HepG2 (cell line): ENCODE measurements around the gene CHKA. TPM values are rescaled to one million over a fixed set of nuclear protein-coding genes. Genes with fewer than 3 reads are reported as not detected.

ENCODE experiments used
- CSRNP2 ChIP-seq: sonication (generic); formaldehyde crosslinking; conservative IDR thresholded peaks from 2 replicates; pipeline ENCODE4 v1.8.0; 2022; ENCODE audit warnings: low read depth, missing genetic modification reagents
- DPF2 ChIP-seq: sonication (generic); formaldehyde crosslinking; IDR thresholded peaks from 2 replicates; pipeline ENCODE4 v1.4.0; 2020; ENCODE audit warnings: mild to moderate bottlenecking, low read depth, missing genetic modification reagents, borderline replicate concordance
- ETV6 ChIP-seq: sonication (generic); formaldehyde crosslinking; conservative IDR thresholded peaks from 2 replicates; pipeline ENCODE4 v1.4.0; 2020; ENCODE audit warnings: missing genetic modification reagents
- HNF1A ChIP-seq, 2 experiments: sonication (generic) in 1 of 2; formaldehyde crosslinking in 1 of 2; IDR thresholded peaks; 2 replicates each; pipeline versions ENCODE4 v1.4.0 to v1.6.1; 2016 to 2020; ENCODE audit warnings: borderline replicate concordance in 1 of 2, low read depth in 1 of 2, mild to moderate bottlenecking in 1 of 2, missing genetic modification reagents in 1 of 2
- HOXA3 ChIP-seq: sonication (generic); formaldehyde crosslinking; IDR thresholded peaks from 2 replicates; pipeline ENCODE4 v1.5.0; 2020; ENCODE audit warnings: missing genetic modification reagents
- NKX3-1 ChIP-seq: sonication (generic); formaldehyde crosslinking; IDR thresholded peaks from 2 replicates; pipeline ENCODE4 v1.5.0; 2020; ENCODE audit warnings: missing genetic modification reagents
- NPAS2 ChIP-seq: sonication (generic); formaldehyde crosslinking; IDR thresholded peaks from 2 replicates; pipeline ENCODE4 v1.8.0; 2022; ENCODE audit warnings: mild to moderate bottlenecking, missing genetic modification reagents, borderline replicate concordance
- NR3C1 ChIP-seq: sonication (generic); formaldehyde crosslinking; IDR thresholded peaks from 2 replicates; pipeline ENCODE4 v1.4.0; 2020; ENCODE audit warnings: missing genetic modification reagents
- PRDM10 ChIP-seq: sonication (generic); formaldehyde crosslinking; IDR thresholded peaks from 2 replicates; pipeline ENCODE4 v1.4.0; 2020; ENCODE audit warnings: low read depth, missing genetic modification reagents
- RBFOX2 ChIP-seq: fragments of 200-400 bp; formaldehyde crosslinking; IDR thresholded peaks from 2 replicates; pipeline ENCODE4 v1.6.1; 2017; ENCODE audit warnings: low read depth, mild to moderate bottlenecking, low read length
- RFX3 ChIP-seq: IDR thresholded peaks from 2 replicates; pipeline ENCODE4 v1.6.1; 2016; ENCODE audit warnings: missing biosample characterization, missing genetic modification reagents
- SIN3A ChIP-seq: IDR thresholded peaks from 2 replicates; pipeline ENCODE4 v1.6.1; 2011; ENCODE audit warnings: low read depth, mild to moderate bottlenecking, control low read depth, low read length, borderline replicate concordance
- ZNF329 ChIP-seq: sonication (generic); formaldehyde crosslinking; IDR thresholded peaks from 2 replicates; pipeline ENCODE4 v1.9.0; 2021; ENCODE audit warnings: low read depth, mild to moderate bottlenecking, missing genetic modification reagents
- ZNF556 ChIP-seq: sonication (generic); formaldehyde crosslinking; IDR thresholded peaks from 2 replicates; pipeline ENCODE4 v1.4.0; 2020; ENCODE audit warnings: mild to moderate bottlenecking, missing genetic modification reagents, borderline replicate concordance
- ZNF740 ChIP-seq: sonication (generic); formaldehyde crosslinking; IDR thresholded peaks from 2 replicates; pipeline ENCODE4 v1.4.0; 2020; ENCODE audit warnings: missing genetic modification reagents
- ZNF780A ChIP-seq: sonication (generic); formaldehyde crosslinking; IDR thresholded peaks from 2 replicates; pipeline ENCODE4 v1.8.0; 2022; ENCODE audit warnings: mild to moderate bottlenecking, missing genetic modification reagents, moderate library complexity
- ZUFSP ChIP-seq: sonication (generic); formaldehyde crosslinking; IDR thresholded peaks from 2 replicates; pipeline ENCODE4 v1.9.0; 2021; ENCODE audit warnings: missing genetic modification reagents, mild to moderate bottlenecking, borderline replicate concordance
- polyA plus RNA-seq, 8 experiments: library from polyadenylated mRNA; depleted of rRNA in 3 of 8; stranded (reverse) in 7 of 8; unstranded in 1 of 8; fragments of >200 nt; fragmentation: Illumina TruSeq in 4 of 8; extraction: Trizol in 4 of 8; gene quantifications; 2 replicates each; pipeline versions ENCODE4 v1.2.1 to v1.2.3, GENCODE V29; 2011 to 2016; ENCODE audit warnings: low read depth in 4 of 8, missing spikeins in 1 of 8, mixed read lengths in 1 of 8; ENCODE audit not compliant: insufficient read depth in 1 of 8
- total RNA-seq, 5 experiments: library from RNA; depleted of rRNA; stranded (reverse); fragments of >200 nt; fragmentation: Illumina TruSeq; extraction: Trizol; gene quantifications; 2 replicates each; pipeline ENCODE4 v1.2.3, GENCODE V29; 2016; ENCODE audit warnings: low read depth in 1 of 5

The CHKA gene
- total and polyA plus RNA-seq, 2 of the 13 experiments (the other 11 are each of a cell fraction or from before 2014, with no cell fraction given) = 71.6 to 92.7 TPM

- peak; percentile 93 for TF ChIP-seq ZNF556 (CRISPR knock-in tag)
- TF ChIP-seq ZNF780A (CRISPR knock-in tag) = peak; percentile 89
- peak; percentile 91 for TF ChIP-seq ZNF740 (CRISPR knock-in tag)
- TF ChIP-seq PRDM10 (CRISPR knock-in tag) = peak; percentile 85
- peak; percentile 27; the same call in 1 of the 2 replicates for TF ChIP-seq HNF1A (IDR thresholded peaks at IDR 0.05; ENCODE audit: low read depth)
- peak; percentile 83; the same call in 1 of the 2 replicates for TF ChIP-seq HNF1A (CRISPR knock-in tag; IDR thresholded peaks at IDR 0.05; ENCODE audit: borderline replicate concordance)
- 0 out of 2 replicates have a peak, but pooled peaks have one; percentile 32 for TF ChIP-seq CSRNP2 (CRISPR knock-in tag)
- no peak for TF ChIP-seq ZNF329 (CRISPR knock-in tag)
- 0 out of 2 replicates have a peak, but pooled peaks have one; percentile 35 for TF ChIP-seq NKX3-1 (CRISPR knock-in tag)
- no peak for TF ChIP-seq RBFOX2
- peak; percentile 91 for TF ChIP-seq HOXA3 (CRISPR knock-in tag)
- no peak for TF ChIP-seq ETV6 (CRISPR knock-in tag)
- no peak for TF ChIP-seq NR3C1
- TF ChIP-seq SIN3A = peak; percentile 89
- peak; percentile 78 for TF ChIP-seq DPF2 (CRISPR knock-in tag)
- no peak for TF ChIP-seq ZUFSP
- no peak for TF ChIP-seq NPAS2
- no peak for TF ChIP-seq RFX3 (CRISPR knock-in tag)
These were observed 82.9 kb downstream of the CHKA start (continued) for GRCh38 chr11:68038226-68038717.
